GM21423 (cell line): ENCODE results near the gene NMNAT2.
"Not testable (repeated sequence)": the region's sequence is repeated elsewhere in the genome, so short reads cannot be mapped to it uniquely, and the experiment has no call there.

Experiments used
- ATAC-seq: cut with Tn5 transposase; IDR thresholded peaks from one replicate; pipeline ENCODE4 v1.9.1; 2021; ENCODE audit warnings: mild to moderate bottlenecking, moderate library complexity; ENCODE audit not compliant: unreplicated experiment

Gene NMNAT2

DNA sequence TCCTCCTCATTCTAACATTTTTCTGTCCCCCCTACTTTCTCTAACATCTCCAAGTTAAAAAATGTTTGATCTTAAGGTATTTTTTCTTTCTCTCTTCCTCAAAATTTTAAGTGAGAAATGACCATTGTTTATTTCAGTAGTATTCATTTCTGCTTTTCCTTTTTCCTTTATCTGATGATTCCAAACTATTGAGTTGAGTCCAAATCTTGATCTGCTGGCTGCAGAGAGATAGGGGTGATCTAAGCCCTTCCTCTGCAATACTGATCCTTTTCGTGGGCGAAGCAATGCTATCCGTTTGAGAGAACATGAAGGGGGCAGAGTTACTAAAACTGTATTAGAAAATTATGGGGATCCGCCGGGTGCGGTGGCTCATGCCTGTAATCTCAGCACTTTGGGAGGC is 516 bp upstream of the NMNAT2 start:
- no peak for ATAC-seq

DNA sequence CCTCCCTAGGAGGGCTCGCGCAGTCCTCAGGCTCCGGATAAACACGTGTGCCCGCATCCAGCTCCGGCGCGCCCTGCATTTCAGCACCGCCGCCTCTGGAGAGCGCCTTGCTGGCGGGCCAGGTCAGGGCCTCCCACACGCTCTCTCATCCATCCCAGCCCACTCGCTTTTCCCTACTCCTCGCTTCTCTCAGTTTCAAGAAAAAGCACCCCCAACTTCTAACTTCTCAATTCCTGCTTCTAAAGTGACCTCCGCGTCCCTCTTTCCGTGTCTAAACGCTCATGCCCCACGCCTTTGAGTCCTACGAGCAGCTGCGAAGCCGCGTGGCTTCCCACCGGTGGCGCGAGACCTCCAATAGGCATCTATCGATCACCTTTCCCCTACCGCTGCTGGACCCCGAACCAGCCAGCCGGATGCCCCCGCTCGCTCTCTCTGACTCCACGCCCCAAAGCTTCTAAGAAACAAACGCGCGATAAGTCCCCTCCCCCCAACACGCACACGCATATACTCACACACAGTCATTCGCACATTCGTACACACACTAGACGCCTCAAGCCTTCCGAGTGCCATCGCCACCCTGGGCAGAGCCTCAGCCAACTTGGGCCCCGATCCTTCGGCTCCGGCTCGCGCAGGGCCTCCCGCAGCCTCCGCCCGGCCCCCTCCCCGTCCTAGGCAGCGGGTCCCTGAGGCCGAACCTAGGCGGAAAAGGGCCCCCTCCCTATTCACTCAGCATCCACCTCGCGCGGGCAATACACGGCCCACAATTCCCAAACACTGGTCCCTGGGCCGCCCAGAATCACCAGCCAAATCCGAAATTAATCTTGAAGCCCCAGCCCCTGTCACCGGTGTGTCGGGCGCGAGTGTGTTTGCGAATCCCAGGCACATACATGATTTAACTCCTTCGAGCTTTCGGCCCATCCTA is 1.1 kb downstream of the NMNAT2 start:
- no peak for ATAC-seq

DNA sequence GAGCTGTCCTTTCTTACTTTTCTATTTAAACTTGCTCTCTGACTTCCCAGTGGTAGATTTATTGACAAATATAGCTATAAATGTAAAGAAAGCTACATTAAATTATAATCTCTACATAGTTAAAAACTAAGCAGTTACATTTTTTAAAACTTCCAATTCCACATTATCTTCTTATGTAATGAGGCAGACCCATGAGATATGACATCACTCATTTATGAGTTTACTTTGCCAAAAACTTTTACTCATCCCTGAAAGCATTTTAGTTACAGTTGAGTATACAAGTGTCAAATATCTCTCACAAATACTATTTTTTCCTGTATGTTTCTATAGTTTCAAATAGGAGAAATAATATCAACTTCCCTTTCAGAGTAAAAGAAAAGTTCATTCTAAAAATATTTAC is 3.8 kb downstream of the NMNAT2 start:
- ATAC-seq, result no peak

DNA sequence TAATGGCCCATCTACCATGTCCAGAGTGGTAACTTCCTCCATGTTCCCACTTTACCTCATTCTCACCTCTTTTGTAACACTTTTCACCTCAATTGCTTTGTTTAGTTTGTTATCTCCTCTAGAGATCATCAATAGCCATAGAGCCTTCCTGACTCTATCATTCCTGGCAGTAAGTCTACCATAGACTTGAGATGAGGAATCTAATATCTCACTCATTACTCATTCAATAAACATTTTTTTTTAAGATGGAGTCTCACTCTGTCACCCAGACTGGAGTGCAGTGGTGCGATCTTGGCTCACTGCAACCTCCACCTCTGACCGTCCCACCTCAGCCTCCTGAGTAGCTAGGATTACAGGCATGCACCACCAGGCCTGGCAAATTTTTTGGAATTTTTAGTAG is 7.1 kb downstream of the NMNAT2 start:
- ATAC-seq, result no peak

DNA sequence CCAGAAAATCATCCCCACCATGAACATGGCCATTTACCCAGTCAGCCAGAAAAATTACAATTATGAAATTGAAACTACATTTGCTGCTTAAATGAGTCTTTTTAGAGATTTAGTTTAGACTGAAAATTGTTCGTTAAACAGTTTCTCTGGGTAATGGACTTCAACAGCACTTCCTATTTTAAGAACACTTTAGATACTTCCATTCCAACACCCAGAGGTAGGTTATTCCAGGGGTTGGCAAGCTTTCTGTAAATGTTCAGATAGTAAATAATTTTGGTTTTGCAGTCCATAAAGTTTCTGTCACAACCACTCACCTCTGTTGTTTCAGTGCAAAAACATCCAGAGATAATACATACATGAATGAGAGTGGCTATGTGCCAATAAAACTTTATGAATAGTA is 10.2 kb downstream of the NMNAT2 start:
- no peak for ATAC-seq

DNA sequence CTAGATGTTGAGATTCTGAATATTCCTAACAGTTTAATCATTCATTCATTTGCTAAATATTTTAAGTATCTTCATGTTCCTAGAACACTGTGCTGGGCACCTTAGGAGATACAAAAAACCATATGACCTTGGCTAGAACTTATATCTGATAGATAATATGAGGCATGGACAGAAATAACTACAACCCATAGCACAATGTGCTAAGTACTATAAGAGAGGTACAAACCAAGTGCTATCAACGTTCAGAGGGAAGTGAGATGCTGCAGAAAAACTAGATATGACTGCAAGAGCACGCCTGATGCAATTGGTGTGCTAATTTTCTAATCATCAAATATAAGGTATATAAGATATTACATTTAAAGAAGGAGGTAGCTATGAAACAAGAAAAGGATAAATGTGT is 10.7 kb downstream of the NMNAT2 start:
- ATAC-seq, result no peak

DNA sequence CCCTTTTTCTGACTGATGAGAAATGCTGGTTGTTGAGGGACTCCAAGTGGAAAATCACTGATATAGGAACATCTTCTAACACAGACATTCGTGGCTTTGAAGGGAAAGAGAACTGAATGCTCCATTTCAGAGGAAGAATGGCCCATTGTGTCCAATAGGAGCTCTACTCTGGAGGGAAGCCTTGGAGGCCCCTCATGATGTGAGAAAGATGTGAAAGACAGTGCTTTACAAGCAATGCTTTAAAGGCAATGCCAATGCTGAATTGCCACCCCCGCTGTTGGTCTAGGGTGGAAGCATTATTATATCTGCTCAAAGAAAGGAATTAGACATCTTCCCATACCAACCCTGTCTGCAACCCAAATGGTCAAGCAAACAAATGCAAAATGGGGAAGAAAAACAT is 13.7 kb downstream of the NMNAT2 start:
- no peak for ATAC-seq

DNA sequence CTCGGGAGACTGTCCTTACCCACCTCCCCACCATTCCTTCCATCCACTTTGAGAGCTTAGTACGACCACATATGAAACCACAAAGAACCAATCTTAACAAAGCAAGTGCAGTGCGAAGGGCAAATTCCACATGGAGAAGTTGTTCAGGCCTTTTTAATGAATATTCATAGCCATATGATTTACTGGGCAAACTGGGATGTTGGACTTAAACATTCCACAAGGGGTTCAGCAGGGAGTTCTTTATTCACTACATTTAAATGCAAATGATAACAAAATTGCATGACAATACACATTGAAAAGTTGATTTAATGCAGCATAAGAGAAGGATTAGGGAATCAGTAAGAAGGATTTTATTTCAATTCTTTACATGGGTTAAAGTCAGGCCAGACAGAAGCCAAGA is 14.7 kb downstream of the NMNAT2 start:
- ATAC-seq, result no peak

DNA sequence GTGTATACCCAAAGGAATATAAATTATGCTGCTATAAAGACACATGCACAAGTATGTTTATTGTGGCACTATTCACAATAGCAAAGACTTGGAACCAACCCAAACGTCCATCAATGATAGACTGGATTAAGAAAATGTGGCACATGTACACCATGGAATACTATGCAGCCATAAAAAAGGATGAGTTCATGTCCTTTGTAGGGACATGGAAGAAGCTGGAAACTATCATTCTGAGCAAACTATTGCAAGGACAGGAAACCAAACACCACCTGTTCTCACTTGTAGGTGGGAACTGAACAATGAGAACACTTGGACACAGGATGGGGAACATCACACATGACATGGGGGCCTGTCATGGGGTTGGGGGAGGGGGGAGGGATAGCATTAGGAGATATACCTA is 16.6 kb downstream of the NMNAT2 start:
- not testable (repeated sequence) for ATAC-seq

DNA sequence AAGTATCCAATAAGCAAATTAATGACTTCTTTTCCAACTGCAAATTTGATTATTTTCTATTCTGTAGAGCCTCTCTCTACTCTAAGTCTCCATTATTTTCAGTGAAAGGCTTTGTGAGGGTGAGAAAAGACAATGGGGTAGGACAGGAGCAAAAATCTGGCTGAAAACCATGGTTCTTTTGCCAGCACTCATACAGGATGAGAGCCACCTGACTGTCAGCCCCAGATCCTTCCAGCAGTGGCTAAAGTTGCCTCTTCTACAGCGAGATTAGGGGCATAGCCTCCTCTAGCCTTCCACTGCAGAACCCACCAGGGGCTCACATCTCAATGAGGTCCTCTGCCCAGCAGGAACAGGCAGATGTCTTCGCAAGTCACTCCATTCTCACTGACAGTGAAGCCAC is 23.7 kb downstream of the NMNAT2 start:
- no peak for ATAC-seq

DNA sequence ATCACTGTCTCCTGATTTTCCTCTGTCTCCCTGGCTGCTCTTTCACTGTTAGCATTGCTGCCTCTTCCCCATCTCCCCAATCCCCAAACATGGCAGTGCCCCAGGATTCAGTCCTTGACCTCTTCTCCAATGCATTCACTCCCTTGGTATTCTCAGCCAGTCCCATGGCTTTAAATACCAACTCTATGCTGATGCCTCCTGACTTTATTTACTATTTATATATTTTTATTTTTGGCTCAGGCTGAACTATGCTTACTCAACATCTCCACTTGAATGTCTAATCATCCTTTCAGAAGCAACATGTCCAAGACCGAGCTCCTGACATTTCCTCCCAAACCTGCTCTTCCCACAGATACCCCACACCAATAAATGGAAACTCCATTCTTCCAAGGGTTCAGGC is 26.3 kb downstream of the NMNAT2 start:
- no peak for ATAC-seq

DNA sequence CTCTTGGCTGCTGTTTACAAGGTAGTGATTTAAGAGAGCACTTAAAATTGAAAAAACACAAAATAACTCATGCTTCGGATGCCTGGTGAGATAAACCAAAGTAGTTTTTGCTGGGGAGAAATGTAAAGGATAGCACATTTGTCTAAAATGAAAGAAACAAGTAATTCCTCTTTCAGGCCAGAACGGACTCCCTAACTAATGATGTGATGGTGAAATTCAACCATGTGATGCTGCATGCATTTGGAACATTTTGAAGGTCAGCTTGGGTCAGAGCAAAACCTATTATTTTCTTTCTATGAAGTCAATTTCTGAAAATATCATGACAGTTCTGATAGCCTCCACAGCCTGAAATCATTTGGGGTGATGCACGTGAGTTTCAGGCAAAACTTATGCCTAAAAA is 27.6 kb downstream of the NMNAT2 start:
- no peak for ATAC-seq

DNA sequence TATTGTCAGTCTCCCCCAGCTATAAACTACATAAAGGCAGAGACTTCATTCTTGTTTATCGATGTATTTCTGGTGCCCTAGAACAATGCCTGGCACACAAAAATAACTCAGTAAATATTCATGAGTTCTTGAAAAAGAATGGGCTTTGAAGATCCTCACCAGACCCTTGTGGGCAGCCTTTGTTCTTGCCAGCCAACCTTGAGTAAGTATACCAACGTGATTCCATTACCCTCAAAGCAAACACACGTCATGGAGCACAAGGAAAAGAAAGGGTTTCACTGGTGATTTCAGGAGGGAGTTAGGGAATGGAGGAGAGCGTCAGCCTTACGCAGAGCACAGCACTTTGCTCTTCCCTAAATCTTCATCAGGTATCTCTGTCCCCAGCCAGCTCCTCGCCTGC is 29.4 kb downstream of the NMNAT2 start:
- ATAC-seq, result no peak

DNA sequence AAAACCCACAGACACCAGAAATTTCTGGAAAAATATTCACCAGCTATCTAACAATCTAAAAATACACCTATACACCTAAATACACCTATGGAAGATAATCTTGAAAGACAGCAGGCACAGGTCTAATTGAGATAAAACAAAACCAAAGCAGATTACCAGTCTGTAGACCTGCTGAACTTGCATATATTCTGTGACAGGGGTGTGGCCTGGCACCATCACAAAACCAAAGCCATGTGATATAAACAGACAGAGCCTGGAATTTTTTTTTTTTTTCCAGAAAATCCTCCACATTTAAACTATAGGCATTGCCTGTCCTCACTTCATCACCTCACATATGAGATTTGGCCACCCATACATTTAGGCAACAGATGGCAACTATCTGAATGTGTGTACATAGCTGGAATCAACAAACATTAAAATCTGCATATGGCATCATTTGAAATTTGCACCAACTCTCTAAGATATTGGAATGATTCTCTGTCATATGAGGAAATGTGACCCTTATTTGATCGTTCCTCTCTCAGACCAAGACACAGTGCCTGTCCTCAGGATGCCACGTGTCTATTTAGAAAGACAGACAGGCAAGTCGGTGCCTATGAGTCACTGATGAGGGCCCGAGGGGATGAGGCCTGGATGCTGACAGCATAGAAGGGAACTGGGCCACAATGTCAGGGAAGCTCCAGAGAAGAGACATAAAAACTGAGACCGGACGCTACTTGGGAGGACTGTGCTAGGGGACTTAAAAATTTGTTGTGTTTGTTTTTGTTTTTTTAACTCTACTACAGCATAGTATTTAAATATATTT is 32.6 kb downstream of the NMNAT2 start:
- no peak for ATAC-seq

DNA sequence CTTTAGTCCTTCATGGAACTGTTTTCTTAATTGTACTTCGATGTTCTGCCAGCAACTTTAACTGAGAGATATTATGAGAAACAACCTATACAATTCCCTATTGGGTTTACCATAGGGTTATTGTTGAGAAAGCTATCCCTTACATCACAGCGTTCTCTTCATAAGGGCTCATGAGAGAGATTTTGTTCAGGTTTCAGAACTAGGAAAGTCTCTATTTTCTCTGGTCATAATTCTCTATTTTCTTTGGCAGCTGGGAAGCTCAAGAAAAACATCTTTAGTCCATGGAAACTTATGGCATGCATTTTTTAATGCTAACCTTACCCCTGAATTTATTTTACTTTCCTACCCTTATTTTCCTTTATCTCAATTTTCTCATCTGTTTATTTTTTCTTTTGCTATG is 38.2 kb downstream of the NMNAT2 start:
- no peak for ATAC-seq

DNA sequence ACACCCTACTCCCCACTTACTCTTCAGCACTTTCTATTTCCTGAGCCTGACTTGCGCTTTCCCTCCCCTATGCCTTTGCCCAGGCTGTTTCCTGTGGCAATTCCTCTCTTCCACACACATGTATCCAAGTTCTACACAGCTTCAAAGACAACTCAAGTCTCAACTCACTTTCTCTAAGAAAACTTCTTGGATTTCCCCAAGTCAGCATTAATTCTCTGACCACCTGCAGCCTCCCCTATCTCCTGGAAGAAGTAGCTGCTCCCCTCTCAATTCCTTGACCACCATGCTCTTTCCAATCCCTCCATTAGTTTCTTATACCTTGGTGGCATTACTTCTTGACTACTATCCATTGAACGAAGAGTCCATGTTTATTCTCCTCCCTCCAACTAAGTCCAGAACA is 42.8 kb downstream of the NMNAT2 start:
- ATAC-seq, result no peak

DNA sequence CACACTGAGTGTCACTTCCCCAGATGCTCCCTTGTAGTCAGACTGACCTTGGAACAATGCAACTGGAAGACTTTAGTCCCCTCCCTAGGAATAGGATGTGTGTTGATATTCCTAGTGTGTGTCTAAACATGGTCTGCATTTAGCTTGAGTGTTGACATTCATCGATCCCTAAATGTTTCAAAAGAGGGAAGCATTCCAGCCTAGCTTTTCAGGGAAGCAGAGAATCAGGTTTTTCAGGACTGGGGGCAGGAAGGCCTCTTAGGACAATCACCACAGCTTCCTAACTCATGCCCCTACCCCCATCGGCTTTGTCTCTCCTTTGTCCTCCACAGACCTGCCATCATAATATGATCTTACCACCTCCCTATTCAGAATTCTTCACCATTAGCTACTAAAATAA is 43.4 kb downstream of the NMNAT2 start:
- ATAC-seq, result no peak

DNA sequence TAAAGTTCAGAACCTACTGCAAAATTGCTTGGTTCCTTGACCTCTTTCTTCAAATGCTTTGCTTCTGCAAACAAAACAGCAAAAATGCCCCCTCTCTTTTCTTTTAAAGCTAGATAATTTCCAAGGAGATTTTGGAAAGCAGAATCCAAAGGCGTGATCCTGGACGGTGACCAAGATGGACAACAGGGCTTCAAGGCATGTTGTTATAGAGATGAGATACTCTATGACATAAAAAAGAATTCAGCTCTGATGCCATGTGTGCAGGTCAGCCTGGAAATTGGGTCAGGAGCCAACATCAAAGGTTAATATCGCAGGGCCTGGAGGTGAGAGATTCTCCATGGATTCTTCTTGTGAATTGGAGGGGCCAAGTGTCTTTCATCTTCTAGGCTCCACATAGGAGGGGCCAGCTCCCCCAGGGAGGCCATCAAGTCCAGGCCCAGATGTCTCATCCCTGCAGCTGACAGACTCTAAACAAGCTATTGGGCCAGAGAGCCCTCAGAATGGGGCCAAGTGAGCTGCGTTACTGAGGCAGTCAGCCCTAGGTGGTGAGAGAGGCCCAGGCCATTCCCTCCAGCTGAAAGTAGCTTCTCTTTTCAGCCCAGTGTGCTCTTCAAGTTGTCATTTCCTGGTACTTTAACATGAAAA is 45.5 kb downstream of the NMNAT2 start:
- no peak for ATAC-seq

DNA sequence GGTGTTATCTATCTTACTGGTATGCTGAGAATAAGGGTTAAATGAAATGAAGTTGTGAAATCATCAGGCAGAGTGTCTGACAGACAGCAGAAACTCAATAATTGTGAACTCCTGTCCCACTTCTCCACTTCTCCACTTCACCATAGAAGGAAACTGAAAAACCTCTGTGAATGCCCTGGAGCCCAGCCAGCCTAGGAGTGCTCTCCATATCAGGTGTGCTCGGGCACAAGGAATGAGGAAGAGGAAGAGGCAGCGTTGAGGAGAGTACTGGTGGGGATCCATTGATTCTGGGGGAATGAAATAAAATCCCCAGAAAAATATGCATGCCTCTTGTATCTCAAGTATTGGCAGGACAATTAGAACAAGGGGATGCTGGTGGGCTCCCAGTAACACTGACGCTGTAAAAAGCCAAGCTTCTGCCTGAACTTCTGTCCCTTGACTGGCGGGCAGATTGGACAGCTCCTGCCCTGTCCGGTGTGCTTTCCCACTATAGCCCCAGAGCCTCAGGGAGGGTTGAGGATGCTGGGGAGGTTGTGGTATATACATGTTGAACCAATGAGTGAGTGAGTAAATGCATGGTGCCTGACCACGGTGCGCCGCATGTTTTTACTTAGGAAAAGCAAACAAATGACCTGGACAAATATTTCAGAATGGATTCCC is 47.7 kb downstream of the NMNAT2 start:
- no peak for ATAC-seq

DNA sequence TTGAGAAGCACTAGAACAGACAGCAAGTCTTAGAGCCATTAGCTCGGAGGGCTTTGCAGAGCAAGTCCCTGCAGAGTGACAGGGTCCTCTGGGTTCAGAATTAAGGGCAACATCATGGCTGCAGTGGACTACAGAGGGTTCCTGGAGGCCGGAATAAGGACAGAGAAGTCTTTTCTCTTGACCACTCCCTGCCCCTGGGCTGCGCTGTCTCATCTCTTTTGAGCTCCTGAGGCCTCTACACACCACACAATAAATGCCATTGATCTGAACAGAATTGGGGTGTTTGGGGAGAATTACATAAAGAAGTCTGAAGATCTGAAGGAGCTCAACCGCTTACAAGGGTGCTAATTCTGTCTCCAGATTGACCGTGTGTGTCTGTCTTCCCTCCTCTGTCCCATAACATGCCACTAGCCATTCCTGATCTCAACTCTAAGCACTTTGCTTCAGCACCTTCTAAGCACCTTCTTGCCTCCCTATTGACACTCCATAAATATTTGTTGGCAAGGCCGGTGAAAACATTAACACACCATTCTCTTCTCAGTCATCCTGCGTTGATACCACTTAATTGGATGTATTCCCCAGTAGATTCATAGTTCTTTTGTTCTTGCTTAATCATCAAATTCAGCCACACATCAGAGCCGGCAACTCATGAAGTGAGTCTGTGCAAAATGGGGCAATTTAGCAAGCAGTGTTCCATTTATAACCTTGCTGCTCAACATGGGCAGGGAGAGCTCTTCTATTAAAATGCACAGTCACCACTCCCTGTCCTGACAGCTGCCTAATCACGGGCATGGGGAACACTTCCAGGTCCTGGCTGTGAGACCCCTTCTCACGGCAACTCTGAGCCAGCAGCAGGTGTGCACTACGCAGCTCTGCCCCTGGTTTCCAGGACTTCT is 49.7 kb downstream of the NMNAT2 start:
- ATAC-seq, result no peak
